C4-2B (cell line): ENCODE measurements around the gene RACK1.

Source experiments
- H3K27ac ChIP-seq: fragments of 450-650 bp; 2 replicates; pipeline ENCODE4 v1.5.1; 2017
- CTCF ChIP-seq: fragments of 450-650 bp; conservative IDR thresholded peaks from 2 replicates; pipeline ENCODE4 v1.5.1; 2017; ENCODE audit warnings: mild to moderate bottlenecking
- ZFX ChIP-seq: fragments of 450-650 bp; IDR thresholded peaks from 2 replicates; pipeline ENCODE4 v1.6.1; 2017

The RACK1 gene

DNA sequence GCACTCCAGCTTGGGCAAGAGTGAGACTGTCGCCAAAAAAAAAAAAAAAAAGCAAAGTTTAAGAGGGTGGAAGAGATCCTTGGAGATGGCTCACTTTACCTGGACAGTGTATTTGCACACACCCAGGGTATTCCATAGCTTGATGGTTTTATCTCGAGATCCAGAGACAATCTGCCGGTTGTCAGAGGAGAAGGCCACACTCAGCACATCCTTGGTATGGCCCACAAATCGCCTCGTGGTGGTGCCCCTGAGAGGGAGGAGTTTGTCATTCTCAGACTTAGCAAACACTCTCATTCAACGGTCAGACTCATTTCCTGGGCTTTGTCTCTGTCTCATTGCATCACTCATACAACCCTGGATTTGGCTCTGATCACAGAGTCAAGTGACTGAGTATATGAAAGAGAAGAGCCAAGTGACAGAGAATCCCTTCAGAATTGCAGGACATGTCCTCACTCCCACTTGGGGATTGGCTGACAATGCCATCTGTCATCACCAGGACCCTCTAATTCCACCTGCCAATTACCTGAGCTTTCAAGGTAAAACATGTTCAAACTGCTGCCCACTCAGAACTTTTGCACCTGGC is 2.2 kb downstream of the RACK1 start:
- H3K27ac ChIP-seq: peak overlapping the region; percentile 98

GRCh38 chr5:181239062-181239663 is 4.5 kb downstream of the RACK1 start:
- no peak for TF ChIP-seq ZFX
- no peak for TF ChIP-seq CTCF
- H3K27ac ChIP-seq: no peak overlapping the region

More for the DNA sequence above, 2.2 kb downstream of the RACK1 start:
- TF ChIP-seq CTCF: no peak

DNA sequence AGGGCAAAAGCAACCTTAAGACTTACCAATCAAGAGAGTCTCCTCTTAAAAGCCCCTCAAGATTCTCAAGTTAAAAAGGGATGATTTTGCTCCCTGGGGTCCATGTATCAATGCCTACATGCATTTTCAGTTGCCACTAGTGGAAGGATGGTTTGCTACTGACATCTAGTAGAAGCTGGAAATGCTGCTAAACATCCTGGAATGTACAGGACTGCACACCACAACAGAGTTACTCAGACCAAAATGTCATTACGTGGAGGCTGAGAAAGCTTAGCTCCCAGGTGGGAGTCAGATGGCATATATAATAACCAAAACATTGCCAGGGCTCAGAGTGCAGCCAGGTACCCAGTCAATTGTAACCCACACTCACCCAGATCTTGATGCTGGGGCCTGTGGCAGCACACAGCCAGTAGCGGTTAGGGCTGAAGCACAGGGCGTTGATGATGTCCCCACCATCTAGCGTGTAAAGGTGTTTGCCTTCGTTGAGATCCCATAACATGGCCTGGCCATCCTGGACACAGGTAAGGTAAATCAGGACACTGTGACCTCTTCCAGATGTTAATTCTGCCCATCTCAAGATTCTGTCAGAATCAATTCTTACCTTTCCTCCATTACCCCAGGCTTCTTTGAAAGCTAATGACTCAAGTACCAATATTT is 5.8 kb downstream of the RACK1 start:
- H3K27ac ChIP-seq: no peak overlapping the region
- TF ChIP-seq CTCF: no peak
- TF ChIP-seq ZFX: no peak

- no peak for TF ChIP-seq CTCF
- no peak for TF ChIP-seq ZFX
- H3K27ac ChIP-seq: no peak overlapping the region
Measured at GRCh38 chr5:181236954-181237641, 6.6 kb downstream of the RACK1 start.

GRCh38 chr5:181236471-181236870 is 7.2 kb downstream of the RACK1 start:
- TF ChIP-seq CTCF: no peak
- H3K27ac ChIP-seq: no peak overlapping the region

GRCh38 chr5:181235689-181236366 is 7.9 kb downstream of the RACK1 start:
- TF ChIP-seq ZFX (no peak), CTCF (no peak)
- H3K27ac ChIP-seq: no peak overlapping the region; the same call in 1 of the 2 replicates

- TF ChIP-seq CTCF (no peak), ZFX (no peak)
- no peak overlapping the region; the same call in 1 of the 2 replicates for H3K27ac ChIP-seq
Measured at GRCh38 chr5:181235323-181235688, 8.4 kb downstream of the RACK1 start.
